CD14-positive monocyte (primary cell): Measurements from ENCODE around the gene CWF19L1. TPM values are rescaled to one million over a fixed set of nuclear protein-coding genes. Genes with fewer than 3 reads are reported as not detected.
A peak's percentile ranks its signal among the peaks of the same experiment; 100 is the strongest.

Experiments used
- DNase-seq, 3 donors: peaks; one replicate each; pipeline ENCODE4 v3.0.0-alpha.2; 2011 to 2022
- H2AFZ ChIP-seq: 2 replicates; pipeline ENCODE4 v1.6.0; 2012; ENCODE audit warnings: mild to moderate bottlenecking, low read depth, low read length, inconsistent platforms; ENCODE audit not compliant: insufficient read depth, poor library complexity, severe bottlenecking
- H3K27ac ChIP-seq, 2 donors: 1 replicate in 1 of 2; 2 replicates in 1 of 2; pipeline ENCODE4 v1.5.1; 2012 to 2013; ENCODE audit warnings: low read length in 2 of 2, control low read depth in 1 of 2, inconsistent platforms in 1 of 2, low read depth in 1 of 2, mild to moderate bottlenecking in 1 of 2
- H3K27me3 ChIP-seq, 2 donors: one replicate each; pipeline versions ENCODE4 v1.6.0 to v1.6.1; 2011 to 2013; ENCODE audit warnings: low read length in 2 of 2; ENCODE audit not compliant: control insufficient read depth in 2 of 2, insufficient read depth in 2 of 2
- H3K36me3 ChIP-seq, 2 donors: replicated peaks in 1 of 2; 1 replicate in 1 of 2; 2 replicates in 1 of 2; pipeline versions ENCODE4 v1.5.1 to v1.6.1; 2012 to 2013; ENCODE audit warnings: low read length in 2 of 2, control low read depth in 1 of 2, inconsistent platforms in 1 of 2, mild to moderate bottlenecking in 1 of 2; ENCODE audit not compliant: insufficient read depth in 2 of 2, control insufficient read depth in 1 of 2
- H3K4me1 ChIP-seq, 2 donors: 1 replicate in 1 of 2; 2 replicates in 1 of 2; pipeline versions ENCODE4 v1.5.1 to v1.6.1; 2012 to 2013; ENCODE audit warnings: low read length in 2 of 2, control low read depth in 1 of 2, inconsistent platforms in 1 of 2, mild to moderate bottlenecking in 1 of 2, moderate library complexity in 1 of 2; ENCODE audit not compliant: insufficient read depth in 2 of 2, control insufficient read depth in 1 of 2
- H3K4me2 ChIP-seq: replicated peaks from 2 replicates; pipeline ENCODE3; 2012; ENCODE audit warnings: low read length, moderate library complexity, mild to moderate bottlenecking; ENCODE audit not compliant: poor library complexity, severe bottlenecking; ENCODE audit errors: extremely low read depth
- H3K4me3 ChIP-seq, 3 experiments: fragments of 200-600 bp in 1 of 3; sonication (generic) in 1 of 3; replicated peaks in 1 of 3; 1 replicate in 2 of 3; 2 replicates in 1 of 3; pipeline ENCODE4 v1.5.1; 2011 to 2013; ENCODE audit warnings: low read length in 3 of 3, mild to moderate bottlenecking in 3 of 3, control low read depth in 2 of 3, low read depth in 2 of 3, inconsistent platforms in 1 of 3, moderate library complexity in 1 of 3
- H3K79me2 ChIP-seq: 2 replicates; pipeline ENCODE4 v1.6.0; 2012; ENCODE audit warnings: mild to moderate bottlenecking, control low read depth, inconsistent platforms, low read length, moderate library complexity; ENCODE audit not compliant: insufficient read depth
- H3K9ac ChIP-seq: 2 replicates; pipeline ENCODE4 v1.6.0; 2017; ENCODE audit warnings: low read length, mild to moderate bottlenecking; ENCODE audit not compliant: insufficient read depth, poor library complexity, severe bottlenecking
- H3K9me3 ChIP-seq, 2 donors: replicated peaks in 1 of 2; 1 replicate in 1 of 2; 2 replicates in 1 of 2; pipeline versions ENCODE4 v1.5.1 to v1.6.1; 2012 to 2013; ENCODE audit warnings: low read length in 2 of 2, control low read depth in 1 of 2; ENCODE audit not compliant: control insufficient read depth in 1 of 2, insufficient read depth in 1 of 2
- H4K20me1 ChIP-seq: 2 replicates; pipeline ENCODE4 v1.6.0; 2012; ENCODE audit warnings: mild to moderate bottlenecking, low read length, control low read depth, moderate library complexity; ENCODE audit not compliant: insufficient read depth
- H3K27ac Mint-ChIP-seq, 7 donors: one replicate each; pipeline ENCODE4 v1.8.0; 2020; ENCODE audit warnings: mild to moderate bottlenecking in 7 of 7, mixed read lengths in 7 of 7, moderate library complexity in 6 of 7, inconsistent platforms in 2 of 7
- H3K27me3 Mint-ChIP-seq, 3 donors: one replicate each; pipeline ENCODE4 v1.8.0; 2021 to 2022; ENCODE audit warnings: low read depth in 3 of 3, mild to moderate bottlenecking in 3 of 3, mixed read lengths in 3 of 3, moderate library complexity in 3 of 3, inconsistent platforms in 1 of 3
- H3K36me3 Mint-ChIP-seq, 2 donors: one replicate each; pipeline ENCODE4 v1.8.0; 2020; ENCODE audit warnings: mixed read lengths in 2 of 2, inconsistent platforms in 1 of 2, mild to moderate bottlenecking in 1 of 2
- H3K4me1 Mint-ChIP-seq: one replicate; pipeline ENCODE4 v1.8.0; 2020; ENCODE audit warnings: mild to moderate bottlenecking, mixed read lengths
- H3K4me3 Mint-ChIP-seq, 2 donors: one replicate each; pipeline ENCODE4 v1.8.0; 2020; ENCODE audit warnings: mild to moderate bottlenecking in 2 of 2, mixed read lengths in 2 of 2, moderate library complexity in 1 of 2
- H3K9me3 Mint-ChIP-seq, 7 donors: one replicate each; pipeline ENCODE4 v1.8.0; 2020 to 2022; ENCODE audit warnings: mixed read lengths in 7 of 7, mild to moderate bottlenecking in 6 of 7, moderate library complexity in 6 of 7, inconsistent platforms in 2 of 7
- WGBS: methylation state at CpG from one replicate; pipeline ENCODE4 v1.1.5; 2013; ENCODE audit warnings: missing lambda C conversion rate; ENCODE audit not compliant: insufficient coverage; 5-methylcytosine and 5-hydroxymethylcytosine counted together
- intact Hi-C, 2 donors: fragments of 100-400 bp; cut with micrococcal nuclease; formaldehyde crosslinking; loops; one replicate each; pipeline versions ENCODE4 v1.15.0 to v1.15.1; 2023
- polyA plus RNA-seq, 3 donors: library from polyadenylated mRNA; depleted of rRNA in 1 of 3; unstranded in 2 of 3; stranded (reverse) in 1 of 3; fragments of 300-500 nt in 2 of 3; fragments of >200 nt in 1 of 3; fragmentation: Illumina TruSeq in 2 of 3; gene quantifications; 1 replicate in 2 of 3; 2 replicates in 1 of 3; pipeline ENCODE4 v1.2.3, GENCODE V29; 2012 to 2021
- TF ChIP-seq, protein P1 (sequence below): fragments of 200-600 bp; IDR thresholded peaks from one replicate; pipeline ENCODE4 v1.8.0; 2022; ENCODE audit warnings: antibody characterized with exemption, mild to moderate bottlenecking

CWF19L1 gene
- polyA plus RNA-seq, 3 donors, result 19.9 to 29.3 (median 22.2) TPM

DNA sequence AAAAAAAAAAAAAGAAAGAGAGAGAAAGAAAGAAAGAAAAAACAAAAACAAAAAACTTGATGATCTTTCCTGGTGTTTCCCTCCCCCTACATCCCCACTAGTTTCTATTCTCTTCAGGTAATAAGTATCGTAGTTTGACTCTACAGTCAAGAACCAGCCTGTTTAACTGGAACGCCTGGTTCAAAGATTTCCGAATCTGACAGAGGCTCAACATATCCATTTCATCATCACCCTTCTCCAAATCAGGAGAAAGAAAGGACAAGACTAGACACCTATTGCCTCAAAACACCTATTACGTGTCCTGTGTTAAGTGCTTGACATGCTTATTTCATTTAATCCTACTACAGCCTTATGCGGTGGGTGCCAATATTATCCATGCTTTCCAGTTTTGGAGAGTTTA is 39.4 kb upstream of the CWF19L1 start:
- 100% methylated on average over 4 of the region's 5 CpGs for WGBS
- Histone ChIP-seq H3K27ac (no peak overlapping the region), H2AFZ (no peak overlapping the region), H3K9me3 (no peaks in the 10 kb centered on the region), H3K9ac (no peak overlapping the region), H3K4me2 (no peak overlapping the region), H3K4me1 (no peaks in the 10 kb centered on the region), H3K36me3 (no peaks in the 10 kb centered on the region), H4K20me1 (no peaks in the 10 kb centered on the region), H3K79me2 (no peaks in the 10 kb centered on the region), H3K4me3 (no peak overlapping the region), H3K27me3 (peaks cover 14 to 26% of the 10 kb centered on the region in 2 donors)
- Mint-ChIP-seq H3K9me3 (no peaks in the 10 kb centered on the region), H3K4me1 (no peaks in the 10 kb centered on the region), H3K27me3 (peaks cover 6 to 40% (median 16%) of the 10 kb centered on the region in 3 donors), H3K4me3 (peak overlapping the region in 1 of 2 donors; percentile 31), H3K27ac (no peak overlapping the region), H3K36me3 (no peaks in the 10 kb centered on the region)
- no peak for DNase-seq
- TF ChIP-seq, protein P1, sequence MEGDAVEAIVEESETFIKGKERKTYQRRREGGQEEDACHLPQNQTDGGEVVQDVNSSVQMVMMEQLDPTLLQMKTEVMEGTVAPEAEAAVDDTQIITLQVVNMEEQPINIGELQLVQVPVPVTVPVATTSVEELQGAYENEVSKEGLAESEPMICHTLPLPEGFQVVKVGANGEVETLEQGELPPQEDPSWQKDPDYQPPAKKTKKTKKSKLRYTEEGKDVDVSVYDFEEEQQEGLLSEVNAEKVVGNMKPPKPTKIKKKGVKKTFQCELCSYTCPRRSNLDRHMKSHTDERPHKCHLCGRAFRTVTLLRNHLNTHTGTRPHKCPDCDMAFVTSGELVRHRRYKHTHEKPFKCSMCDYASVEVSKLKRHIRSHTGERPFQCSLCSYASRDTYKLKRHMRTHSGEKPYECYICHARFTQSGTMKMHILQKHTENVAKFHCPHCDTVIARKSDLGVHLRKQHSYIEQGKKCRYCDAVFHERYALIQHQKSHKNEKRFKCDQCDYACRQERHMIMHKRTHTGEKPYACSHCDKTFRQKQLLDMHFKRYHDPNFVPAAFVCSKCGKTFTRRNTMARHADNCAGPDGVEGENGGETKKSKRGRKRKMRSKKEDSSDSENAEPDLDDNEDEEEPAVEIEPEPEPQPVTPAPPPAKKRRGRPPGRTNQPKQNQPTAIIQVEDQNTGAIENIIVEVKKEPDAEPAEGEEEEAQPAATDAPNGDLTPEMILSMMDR, result no peak
- intact Hi-C loops, result loop anchor here in 1 of 2 donors (10.0 kb wide), 1 partner anchor 128 kb away; no protein-coding TSS in a partner anchor

DNA sequence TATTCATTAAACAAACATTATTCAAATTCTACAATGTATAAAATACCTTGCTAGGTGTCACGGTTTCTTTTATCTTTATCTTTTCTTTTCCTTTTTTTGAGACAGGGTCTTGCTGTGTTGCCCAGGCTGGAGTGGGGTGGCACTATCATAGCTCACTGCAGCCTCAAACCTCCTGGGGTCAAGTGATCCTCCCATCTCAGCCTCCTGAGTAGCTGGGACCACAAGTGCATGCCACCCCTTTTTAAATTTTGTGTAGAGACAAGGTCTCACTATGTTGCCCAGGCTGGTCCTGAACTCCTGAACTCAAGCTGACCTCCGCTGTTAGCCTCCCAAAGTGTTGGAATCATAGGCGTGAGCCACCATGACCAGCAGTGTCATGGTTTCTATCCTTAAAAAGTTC is 37.0 kb upstream of the CWF19L1 start:
- Histone ChIP-seq H3K27me3 (peaks cover 6 to 12% of the 10 kb centered on the region in 2 donors), H3K27ac (no peak overlapping the region), H3K36me3 (no peaks in the 10 kb centered on the region), H2AFZ (no peak overlapping the region), H3K9ac (no peak overlapping the region), H4K20me1 (no peaks in the 10 kb centered on the region), H3K4me2 (no peak overlapping the region), H3K4me1 (no peaks in the 10 kb centered on the region), H3K79me2 (no peaks in the 10 kb centered on the region), H3K9me3 (peaks cover 0 to 3% of the 10 kb centered on the region in 2 donors), H3K4me3 (no peak overlapping the region)
- no peak for DNase-seq
- no peaks in the 10 kb centered on the region for H3K4me1 Mint-ChIP-seq
- peaks cover 0 to 7% (median 6%) of the 10 kb centered on the region in 7 donors for H3K9me3 Mint-ChIP-seq
- H3K36me3 Mint-ChIP-seq, result no peaks in the 10 kb centered on the region
- TF ChIP-seq, protein P1, result no peak
- H3K27ac Mint-ChIP-seq, result no peak overlapping the region
- WGBS, result 78% methylated on average over 2 of the region's 3 CpGs
- H3K27me3 Mint-ChIP-seq, result peaks cover 11 to 31% (median 18%) of the 10 kb centered on the region in 3 donors
- H3K4me3 Mint-ChIP-seq, result peak overlapping the region in 1 of 2 donors; percentile 27
- intact Hi-C loops, result loop anchor here in 1 of 2 donors (10.0 kb wide), 1 partner anchor 130 kb away; no protein-coding TSS in a partner anchor
